ENCODE data around the gene BEST1.

GRCh38 chr11:62012832-62013461 is 62.8 kb downstream of the BEST1 start:
- no peak for TF ChIP-seq EZH2 (IDR thresholded peaks at IDR 0.05; ENCODE audit: low read length, missing control alignments)
- no peak for TF ChIP-seq CTCF (conservative IDR thresholded peaks at IDR 0.05 in 1 of 2, IDR thresholded peaks at IDR 0.05 in 1 of 2; ENCODE audit: low read depth in 1 of 2, low read length in 2 of 2)
